ENCODE measurements around the gene GPRC5D.

Gene GPRC5D

DNA sequence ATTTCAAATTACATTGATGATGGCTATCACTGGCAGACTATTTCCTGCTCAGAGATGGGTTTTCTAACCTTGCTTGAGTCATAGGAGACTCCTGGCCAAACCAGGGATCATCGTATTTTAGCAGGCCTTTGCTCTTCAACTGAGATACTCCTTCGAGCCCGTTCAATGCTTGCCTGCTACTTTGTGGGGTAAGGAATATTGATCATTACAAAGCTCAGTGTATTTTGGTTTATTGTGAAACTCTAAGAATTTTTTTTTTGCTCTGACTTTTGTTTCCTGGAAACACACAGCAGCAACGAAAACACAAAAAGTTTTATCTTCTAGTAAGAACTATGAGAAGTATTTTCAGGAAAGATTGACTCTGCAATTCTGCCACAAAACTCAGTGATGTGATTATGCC is 4.1 kb downstream of the GPRC5D start:
- Histone ChIP-seq H3K9me3 (no peaks in the 10 kb centered on the region), H3K4me1 (no peaks in the 10 kb centered on the region), H3K36me3 (no peaks in the 10 kb centered on the region), H3K27me3 (peaks cover 11% of the 10 kb centered on the region), H3K4me3 (ENCODE audit: low read depth, low read length) (no peak overlapping the region)
- TF ChIP-seq, protein P1, sequence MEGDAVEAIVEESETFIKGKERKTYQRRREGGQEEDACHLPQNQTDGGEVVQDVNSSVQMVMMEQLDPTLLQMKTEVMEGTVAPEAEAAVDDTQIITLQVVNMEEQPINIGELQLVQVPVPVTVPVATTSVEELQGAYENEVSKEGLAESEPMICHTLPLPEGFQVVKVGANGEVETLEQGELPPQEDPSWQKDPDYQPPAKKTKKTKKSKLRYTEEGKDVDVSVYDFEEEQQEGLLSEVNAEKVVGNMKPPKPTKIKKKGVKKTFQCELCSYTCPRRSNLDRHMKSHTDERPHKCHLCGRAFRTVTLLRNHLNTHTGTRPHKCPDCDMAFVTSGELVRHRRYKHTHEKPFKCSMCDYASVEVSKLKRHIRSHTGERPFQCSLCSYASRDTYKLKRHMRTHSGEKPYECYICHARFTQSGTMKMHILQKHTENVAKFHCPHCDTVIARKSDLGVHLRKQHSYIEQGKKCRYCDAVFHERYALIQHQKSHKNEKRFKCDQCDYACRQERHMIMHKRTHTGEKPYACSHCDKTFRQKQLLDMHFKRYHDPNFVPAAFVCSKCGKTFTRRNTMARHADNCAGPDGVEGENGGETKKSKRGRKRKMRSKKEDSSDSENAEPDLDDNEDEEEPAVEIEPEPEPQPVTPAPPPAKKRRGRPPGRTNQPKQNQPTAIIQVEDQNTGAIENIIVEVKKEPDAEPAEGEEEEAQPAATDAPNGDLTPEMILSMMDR (IDR thresholded peaks at IDR 0.05; ENCODE audit: low read depth, low read length), result no peak
- no peak for DNase-seq

DNA sequence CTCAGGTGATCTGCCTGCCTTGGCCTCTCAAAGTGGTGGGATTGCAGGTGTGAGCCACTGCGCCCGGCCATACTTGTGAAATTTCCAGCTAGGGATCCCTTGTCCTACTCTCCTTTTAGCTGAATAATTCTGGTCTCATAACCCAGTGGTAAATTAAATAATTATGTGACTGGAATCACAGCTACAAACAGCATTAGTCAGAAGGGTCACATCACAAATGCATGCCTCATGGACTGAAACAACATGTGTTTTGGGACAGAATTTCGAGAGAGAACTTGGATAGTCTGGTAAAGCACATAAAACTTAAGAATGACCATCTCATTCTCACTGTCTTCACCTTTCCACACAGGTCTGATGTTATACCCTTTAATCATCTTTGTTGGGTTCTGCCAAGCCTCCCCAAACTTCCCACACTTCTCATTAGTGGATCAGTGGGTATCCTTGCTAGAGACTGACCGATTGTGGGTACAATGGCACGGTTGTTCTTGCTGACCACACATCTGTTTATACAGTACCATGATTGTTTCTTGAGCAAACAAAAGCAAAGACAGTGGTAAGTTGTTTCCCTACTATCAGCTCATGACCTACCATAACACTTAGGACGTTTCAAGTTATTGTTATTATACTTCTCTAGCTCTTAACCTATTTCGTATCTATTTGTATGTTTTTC is 5.1 kb downstream of the GPRC5D start:
- Histone ChIP-seq H3K4me1 (no peaks in the 10 kb centered on the region), H3K27me3 (peaks cover 11% of the 10 kb centered on the region), H3K4me3 (ENCODE audit: low read depth, low read length) (no peak overlapping the region), H3K9me3 (no peaks in the 10 kb centered on the region), H3K36me3 (no peaks in the 10 kb centered on the region)
- TF ChIP-seq, protein P1 (IDR thresholded peaks at IDR 0.05; ENCODE audit: low read depth, low read length), result no peak
- no peak for DNase-seq

GRCh38 chr12:12945591-12945990 is 6.4 kb downstream of the GPRC5D start:
- DNase-seq, result no peak
- Histone ChIP-seq H3K36me3 (no peaks in the 10 kb centered on the region), H3K4me3 (ENCODE audit: low read depth, low read length) (no peak overlapping the region), H3K4me1 (no peaks in the 10 kb centered on the region), H3K27me3 (peaks cover 11% of the 10 kb centered on the region), H3K9me3 (no peaks in the 10 kb centered on the region)
- TF ChIP-seq, protein P1 (IDR thresholded peaks at IDR 0.05; ENCODE audit: low read depth, low read length), result no peak

DNA sequence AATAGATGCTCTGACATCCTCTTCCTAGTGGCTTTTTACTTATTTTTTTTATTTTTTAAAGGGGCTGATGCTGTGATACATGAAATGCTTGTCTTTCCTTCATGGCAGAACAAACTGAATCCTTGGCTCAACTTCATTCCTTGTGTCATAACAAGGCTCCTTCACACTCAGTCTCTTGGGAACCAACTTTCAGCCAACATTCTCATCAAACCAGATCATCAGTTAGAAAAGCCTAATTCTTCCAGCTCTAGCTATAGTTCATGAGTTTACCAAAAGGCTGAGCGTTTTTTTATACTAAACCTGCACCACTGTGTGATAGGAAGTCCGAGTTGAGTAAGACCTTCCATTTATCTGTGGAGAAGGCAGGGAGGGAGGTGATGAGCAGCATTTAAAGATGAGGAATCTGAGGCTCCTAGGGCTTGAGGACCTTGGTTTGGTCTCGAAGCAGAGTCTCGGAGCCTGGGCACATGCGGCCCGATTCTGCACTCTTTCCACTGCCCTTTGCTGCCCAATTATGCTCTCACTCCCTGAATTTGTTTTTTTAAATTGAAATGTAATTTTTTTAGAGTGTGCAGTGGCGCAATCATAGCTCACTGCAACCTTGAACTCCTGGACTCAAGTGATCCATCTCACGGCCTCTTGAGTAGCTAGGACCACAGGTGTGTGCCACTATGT is 8.2 kb downstream of the GPRC5D start:
- TF ChIP-seq, protein P1 (IDR thresholded peaks at IDR 0.05; ENCODE audit: low read depth, low read length), result no peak
- peaks cover 11% of the 10 kb centered on the region for H3K27me3 ChIP-seq

DNA sequence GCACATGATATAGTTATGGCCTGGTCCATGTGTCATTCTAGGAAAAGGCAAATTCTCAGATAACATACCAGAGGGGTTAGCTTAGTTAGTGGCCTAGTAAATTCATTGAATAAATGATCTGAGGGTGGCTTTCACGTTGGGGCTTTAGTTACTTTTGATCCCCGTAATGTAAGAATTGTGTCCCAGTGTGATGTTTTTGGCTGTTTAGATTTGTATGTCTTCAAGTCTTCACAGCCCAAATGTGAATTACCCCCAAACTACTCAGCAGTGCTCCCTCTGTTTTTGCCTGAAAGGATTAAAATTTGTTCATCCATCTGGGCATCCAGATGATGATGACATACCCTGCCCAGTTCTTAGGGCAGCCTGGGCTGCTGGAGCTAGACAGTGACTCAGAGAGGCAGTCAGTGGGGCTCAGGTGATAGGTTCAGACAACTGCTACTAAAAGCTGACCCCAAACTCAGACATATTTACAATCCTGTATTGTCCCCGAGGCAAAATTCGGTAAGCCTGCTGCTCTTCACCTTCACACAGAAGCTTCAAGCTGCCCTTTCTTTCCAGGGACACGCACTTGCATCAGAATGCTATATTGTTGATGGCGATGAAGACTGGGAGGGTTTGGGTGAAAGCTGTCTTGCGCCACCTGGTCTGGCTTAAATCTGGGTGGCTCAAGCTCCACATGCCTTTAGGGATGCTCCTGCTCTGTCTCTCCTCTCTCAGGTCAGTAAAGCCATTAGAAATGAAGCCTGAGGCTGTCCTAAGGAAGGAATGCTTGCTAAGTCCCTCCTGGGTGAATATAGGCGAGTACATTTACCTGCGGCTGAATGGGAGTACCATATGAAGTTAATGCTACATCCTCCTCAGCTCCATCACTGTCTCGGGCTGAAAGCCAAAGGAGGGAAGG is 10.3 kb downstream of the GPRC5D start:
- H3K4me3 ChIP-seq (ENCODE audit: low read depth, low read length), result no peak overlapping the region
- H3K36me3 ChIP-seq, result no peaks in the 10 kb centered on the region
- peaks cover 8% of the 10 kb centered on the region for H3K27me3 ChIP-seq
- no peaks in the 10 kb centered on the region for H3K4me1 ChIP-seq
- TF ChIP-seq, protein P1 (IDR thresholded peaks at IDR 0.05; ENCODE audit: low read depth, low read length), result no peak
- no peak for DNase-seq
- no peaks in the 10 kb centered on the region for H3K9me3 ChIP-seq

More for the DNA sequence above, 8.2 kb downstream of the GPRC5D start:
- DNase-seq, result no peak
- H3K9me3 ChIP-seq, result no peaks in the 10 kb centered on the region
- H3K4me1 ChIP-seq, result no peaks in the 10 kb centered on the region
- H3K36me3 ChIP-seq, result no peaks in the 10 kb centered on the region
- H3K4me3 ChIP-seq (ENCODE audit: low read depth, low read length), result no peak overlapping the region

Data from BE2C (cell line).